Stimulated activated CD4-positive, alpha-beta T cell treated with anti-CD3 and anti-CD28 coated beads, TNF-alpha, amount 100 ng/mL, for 24 hours (primary cell): ENCODE data around the gene LDLRAD3.

Experiments used
- DNase-seq, 3 experiments: peaks; one replicate each; pipeline ENCODE4 v3.0.0-alpha.2; 2020; ENCODE audit warnings: low read depth in 3 of 3

Gene LDLRAD3

GRCh38 chr11:36074941-36075431 is 131.1 kb downstream of the LDLRAD3 start:
- no peak for DNase-seq

- no peak for DNase-seq
Measured at GRCh38 chr11:36077368-36077767, 133.5 kb downstream of the LDLRAD3 start.

GRCh38 chr11:36077886-36078685 is 134.2 kb downstream of the LDLRAD3 start:
- no peak for DNase-seq

- no peak for DNase-seq
Measured at GRCh38 chr11:36078686-36079055, 134.8 kb downstream of the LDLRAD3 start.

- DNase-seq: no peak
Measured at GRCh38 chr11:36079878-36080675, 136.2 kb downstream of the LDLRAD3 start.

GRCh38 chr11:36081274-36081945 is 137.5 kb downstream of the LDLRAD3 start:
- DNase-seq: no peak

GRCh38 chr11:36086366-36086765 is 142.5 kb downstream of the LDLRAD3 start:
- DNase-seq: no peak

GRCh38 chr11:36088266-36088972 is 144.6 kb downstream of the LDLRAD3 start:
- no peak for DNase-seq

- no peak for DNase-seq
Measured at GRCh38 chr11:36089920-36090319, 146.1 kb downstream of the LDLRAD3 start.

GRCh38 chr11:36090356-36091109 is 146.7 kb downstream of the LDLRAD3 start:
- DNase-seq: no peak

GRCh38 chr11:36091256-36091811 is 147.5 kb downstream of the LDLRAD3 start:
- DNase-seq: no peak

GRCh38 chr11:36092314-36093030 is 148.6 kb downstream of the LDLRAD3 start:
- DNase-seq: no peak

GRCh38 chr11:36093548-36093947 is 149.7 kb downstream of the LDLRAD3 start:
- no peak for DNase-seq

- no peak for DNase-seq
Measured at GRCh38 chr11:36094164-36094563, 150.3 kb downstream of the LDLRAD3 start.

- DNase-seq: no peak
Measured at GRCh38 chr11:36095716-36096115, 151.9 kb downstream of the LDLRAD3 start.

GRCh38 chr11:36097219-36097650 is 153.4 kb downstream of the LDLRAD3 start:
- no peak for DNase-seq

- DNase-seq: no peak
Measured at GRCh38 chr11:36098087-36098486, 154.2 kb downstream of the LDLRAD3 start.

GRCh38 chr11:36098853-36099375 is 155.1 kb downstream of the LDLRAD3 start:
- no peak for DNase-seq

- DNase-seq: no peak
Measured at GRCh38 chr11:36101466-36101865, 157.6 kb downstream of the LDLRAD3 start.

GRCh38 chr11:36102868-36103267 is 159.0 kb downstream of the LDLRAD3 start:
- no peak for DNase-seq
